ENCODE measurements around the gene SLC66A1. TPM values are rescaled to one million over a fixed set of nuclear protein-coding genes. Genes with fewer than 3 reads are reported as not detected.

SLC66A1 gene
- total RNA-seq, 1 donor, result 18.6 TPM

GRCh38 chr1:19348441-19349198, 36.5 kb downstream of the SLC66A1 start:
- H3K4me3 ChIP-seq (ENCODE audit: low read depth, low read length), result no peak overlapping the region
- no peak for TF ChIP-seq CTCF (IDR thresholded peaks at IDR 0.05; ENCODE audit: insufficient read depth, low read depth, low read length)
- no peak for DNase-seq (ENCODE audit: low read depth)

- DNase-seq (ENCODE audit: low read depth), result no peak
- no peak overlapping the region for H3K4me3 ChIP-seq (ENCODE audit: low read depth, low read length)
- TF ChIP-seq CTCF (IDR thresholded peaks at IDR 0.05; ENCODE audit: insufficient read depth, low read depth, low read length), result no peak
These were observed 37.9 kb downstream of the SLC66A1 start for GRCh38 chr1:19349999-19350398.

GRCh38 chr1:19350566-19350965, 38.4 kb downstream of the SLC66A1 start:
- TF ChIP-seq CTCF (IDR thresholded peaks at IDR 0.05; ENCODE audit: insufficient read depth, low read depth, low read length), result no peak
- DNase-seq (ENCODE audit: low read depth), result no peak
- H3K4me3 ChIP-seq (ENCODE audit: low read depth, low read length), result no peak overlapping the region

- TF ChIP-seq CTCF (IDR thresholded peaks at IDR 0.05; ENCODE audit: insufficient read depth, low read depth, low read length), result no peak
- no peak for DNase-seq (ENCODE audit: low read depth)
- H3K4me3 ChIP-seq (ENCODE audit: low read depth, low read length), result no peak overlapping the region
These were observed 39.7 kb downstream of the SLC66A1 start for GRCh38 chr1:19351873-19352272.

GRCh38 chr1:19352839-19353238, 40.7 kb downstream of the SLC66A1 start:
- DNase-seq (ENCODE audit: low read depth), result no peak
- TF ChIP-seq CTCF (IDR thresholded peaks at IDR 0.05; ENCODE audit: insufficient read depth, low read depth, low read length), result no peak
- H3K4me3 ChIP-seq (ENCODE audit: low read depth, low read length), result no peak overlapping the region

GRCh38 chr1:19353596-19353995, 41.5 kb downstream of the SLC66A1 start:
- no peak for TF ChIP-seq CTCF (IDR thresholded peaks at IDR 0.05; ENCODE audit: insufficient read depth, low read depth, low read length)
- no peak for DNase-seq (ENCODE audit: low read depth)
- H3K4me3 ChIP-seq (ENCODE audit: low read depth, low read length), result no peak overlapping the region

- H3K4me3 ChIP-seq (ENCODE audit: low read depth, low read length), result no peak overlapping the region
- no peak for TF ChIP-seq CTCF (IDR thresholded peaks at IDR 0.05; ENCODE audit: insufficient read depth, low read depth, low read length)
- DNase-seq (ENCODE audit: low read depth), result no peak
These were observed 42.4 kb downstream of the SLC66A1 start for GRCh38 chr1:19354531-19354981.

Data from fibroblast of villous mesenchyme (primary cell).